Measurements from ENCODE around the gene RSAD1.
A peak's percentile ranks its signal among the peaks of the same experiment; 100 is the strongest.

Gene RSAD1

DNA sequence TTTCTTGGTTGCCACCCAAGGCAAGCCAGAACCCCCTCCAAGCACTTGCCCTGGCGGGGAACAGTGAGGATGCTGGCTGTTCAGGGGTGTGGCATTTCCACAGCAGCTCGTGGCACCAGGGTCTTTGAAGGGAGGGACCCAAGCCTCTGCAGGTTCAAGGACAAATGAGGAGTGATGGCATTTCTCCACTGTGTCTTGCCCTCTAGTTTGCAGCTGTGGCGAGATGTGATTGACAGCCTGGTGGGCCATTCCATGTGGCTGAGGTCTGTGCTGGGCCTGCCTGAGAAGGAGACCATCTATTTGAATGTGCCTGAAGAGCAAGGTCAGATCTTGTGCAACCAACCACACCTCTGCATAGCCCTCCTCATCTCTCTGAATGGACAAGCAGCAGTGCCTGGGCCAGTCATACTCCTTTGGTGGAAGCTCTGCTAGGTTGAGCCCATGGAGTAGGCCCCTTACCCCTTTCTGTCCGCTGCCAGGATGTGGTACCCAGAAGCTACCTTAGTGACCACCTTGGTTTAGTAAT lies 49.4 kb downstream of the RSAD1 start:
- Histone ChIP-seq H3K4me1 (peaks cover 10% of the 10 kb centered on the region), H3K27me3 (peaks cover 6% of the 10 kb centered on the region), H3K36me3 (no peaks in the 10 kb centered on the region), H3K4me3 (ENCODE audit: low read depth, low read length) (no peak overlapping the region), H3K9me3 (no peaks in the 10 kb centered on the region)
- DNase-seq, result no peak
- TF ChIP-seq, protein P1, sequence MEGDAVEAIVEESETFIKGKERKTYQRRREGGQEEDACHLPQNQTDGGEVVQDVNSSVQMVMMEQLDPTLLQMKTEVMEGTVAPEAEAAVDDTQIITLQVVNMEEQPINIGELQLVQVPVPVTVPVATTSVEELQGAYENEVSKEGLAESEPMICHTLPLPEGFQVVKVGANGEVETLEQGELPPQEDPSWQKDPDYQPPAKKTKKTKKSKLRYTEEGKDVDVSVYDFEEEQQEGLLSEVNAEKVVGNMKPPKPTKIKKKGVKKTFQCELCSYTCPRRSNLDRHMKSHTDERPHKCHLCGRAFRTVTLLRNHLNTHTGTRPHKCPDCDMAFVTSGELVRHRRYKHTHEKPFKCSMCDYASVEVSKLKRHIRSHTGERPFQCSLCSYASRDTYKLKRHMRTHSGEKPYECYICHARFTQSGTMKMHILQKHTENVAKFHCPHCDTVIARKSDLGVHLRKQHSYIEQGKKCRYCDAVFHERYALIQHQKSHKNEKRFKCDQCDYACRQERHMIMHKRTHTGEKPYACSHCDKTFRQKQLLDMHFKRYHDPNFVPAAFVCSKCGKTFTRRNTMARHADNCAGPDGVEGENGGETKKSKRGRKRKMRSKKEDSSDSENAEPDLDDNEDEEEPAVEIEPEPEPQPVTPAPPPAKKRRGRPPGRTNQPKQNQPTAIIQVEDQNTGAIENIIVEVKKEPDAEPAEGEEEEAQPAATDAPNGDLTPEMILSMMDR (IDR thresholded peaks at IDR 0.05; ENCODE audit: low read depth, low read length), result no peak

DNA sequence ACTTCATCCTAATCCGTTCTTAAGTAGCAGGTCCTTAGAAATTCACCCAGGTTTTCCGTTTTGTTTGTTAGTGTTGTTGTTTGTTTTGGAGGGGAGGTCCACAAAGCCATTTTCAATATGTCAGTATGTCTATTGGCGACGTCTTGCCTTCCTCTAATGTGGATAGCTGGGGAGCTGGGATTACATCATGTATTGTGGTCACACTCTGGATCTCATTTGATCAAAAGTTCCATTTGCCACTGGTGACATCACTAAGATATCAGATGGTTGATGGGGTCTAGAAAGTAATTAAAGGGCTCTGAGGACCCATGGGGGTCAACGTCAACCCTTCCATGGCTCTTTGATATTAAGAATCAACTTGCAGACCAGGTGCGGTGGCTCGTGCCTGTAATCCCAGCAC lies 51.2 kb downstream of the RSAD1 start:
- Histone ChIP-seq H3K9me3 (no peaks in the 10 kb centered on the region), H3K36me3 (no peaks in the 10 kb centered on the region), H3K4me1 (peaks cover 21% of the 10 kb centered on the region), H3K4me3 (ENCODE audit: low read depth, low read length) (no peak overlapping the region), H3K27me3 (peaks cover 6% of the 10 kb centered on the region)
- no peak for DNase-seq
- TF ChIP-seq, protein P1 (IDR thresholded peaks at IDR 0.05; ENCODE audit: low read depth, low read length), result no peak

DNA sequence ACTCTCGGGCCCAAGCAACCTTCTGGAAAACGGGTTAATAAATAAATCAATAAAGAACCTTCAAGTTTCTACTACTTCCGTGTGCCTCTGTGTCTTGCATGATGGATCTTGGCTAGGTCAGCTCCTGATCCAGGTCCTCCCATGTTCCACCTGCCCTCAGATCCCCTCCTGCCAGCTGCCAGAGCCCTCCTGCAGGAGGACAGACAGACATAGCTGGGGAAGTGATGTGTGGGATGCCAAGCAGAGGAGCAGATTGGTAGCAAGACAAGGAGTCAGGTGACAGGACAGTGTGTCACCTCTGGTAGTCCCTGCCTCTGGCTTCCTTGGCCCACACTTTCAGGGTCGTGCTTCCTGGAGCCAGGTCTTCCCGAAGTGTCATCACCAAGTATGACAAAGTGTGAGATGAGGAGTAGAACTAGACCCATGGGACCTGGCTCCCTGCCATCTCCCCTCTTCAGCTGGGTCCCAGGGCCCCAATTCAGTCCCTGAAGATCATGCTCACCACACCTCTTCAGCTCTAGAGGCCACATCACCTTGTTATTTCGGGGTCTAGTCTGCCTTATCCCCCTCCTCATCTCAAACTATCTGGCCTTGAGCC lies 52.9 kb downstream of the RSAD1 start:
- H3K4me3 ChIP-seq (ENCODE audit: low read depth, low read length), result no peak overlapping the region
- H3K9me3 ChIP-seq, result no peaks in the 10 kb centered on the region
- peaks cover 6% of the 10 kb centered on the region for H3K27me3 ChIP-seq
- TF ChIP-seq, protein P1 (IDR thresholded peaks at IDR 0.05; ENCODE audit: low read depth, low read length), result no peak
- no peaks in the 10 kb centered on the region for H3K36me3 ChIP-seq
- no peak for DNase-seq
- peaks cover 21% of the 10 kb centered on the region for H3K4me1 ChIP-seq

DNA sequence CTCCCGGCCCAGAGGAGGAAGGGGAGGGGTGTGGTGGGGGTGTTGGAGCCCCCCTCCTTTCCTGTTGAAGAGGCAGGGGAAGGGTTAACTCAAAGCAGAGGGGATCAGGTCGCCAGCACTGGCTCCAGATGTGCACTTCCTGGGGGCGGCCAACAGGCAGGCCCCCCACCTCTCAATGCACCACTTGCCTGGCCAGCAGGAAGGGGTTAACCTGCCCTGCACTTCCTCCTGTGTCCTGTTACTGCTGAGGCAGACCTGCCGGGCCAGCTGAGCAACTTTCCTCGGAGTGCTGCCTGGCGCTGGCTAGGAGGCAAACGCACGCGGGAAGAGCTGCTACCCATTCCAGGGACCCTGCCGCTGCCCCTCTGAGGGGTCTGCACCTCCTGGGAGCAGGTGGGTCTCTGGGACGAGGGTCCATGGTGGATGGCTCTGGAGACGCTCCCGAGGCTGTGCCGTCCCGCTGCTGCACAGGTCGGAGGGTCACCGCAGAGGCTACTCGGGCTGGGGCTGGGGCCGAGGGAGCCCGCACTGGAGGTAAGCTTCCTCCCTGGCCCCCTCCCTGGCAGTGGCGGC lies 53.9 kb downstream of the RSAD1 start, which contains the start of gene EPN3:
TSS of gene EPN3 (plus strand) at position 284 of the 573 bp plus-strand sequence. CDS start 3,822 bp downstream, outside the sequence.
- TF ChIP-seq, protein P1 (IDR thresholded peaks at IDR 0.05; ENCODE audit: low read depth, low read length), result no peak
- Histone ChIP-seq H3K27me3 (peaks cover 6% of the 10 kb centered on the region), H3K4me1 (peaks cover 21% of the 10 kb centered on the region), H3K4me3 (ENCODE audit: low read depth, low read length) (peak within 1 kb of the TSS; percentile 28), H3K9me3 (no peaks in the 10 kb centered on the region), H3K36me3 (no peaks in the 10 kb centered on the region)
- DNase-seq, result no peak

DNA sequence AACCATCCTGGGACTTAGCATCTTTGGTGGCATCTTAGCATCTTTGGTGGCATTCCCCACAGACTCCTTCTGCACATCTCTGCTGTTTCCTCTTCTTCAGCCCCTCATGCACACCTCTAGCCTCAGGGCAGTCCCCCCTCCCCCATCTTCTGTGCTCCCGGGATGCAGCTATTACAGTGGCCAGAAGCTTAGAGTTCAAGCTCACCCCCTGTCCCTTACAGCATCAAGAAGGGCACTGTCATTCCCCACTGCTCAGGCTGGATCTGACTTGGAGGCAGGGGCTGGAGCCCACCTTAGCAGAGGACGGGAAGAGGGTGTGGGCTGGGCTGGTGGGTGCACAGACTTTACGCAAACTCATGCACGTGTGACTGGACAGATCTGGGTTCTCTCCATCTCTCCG lies 54.5 kb downstream of the RSAD1 start:
- no peak for DNase-seq
- Histone ChIP-seq H3K4me1 (peaks cover 21% of the 10 kb centered on the region), H3K4me3 (ENCODE audit: low read depth, low read length) (peak overlapping the region; percentile 28), H3K27me3 (peaks cover 6% of the 10 kb centered on the region), H3K36me3 (no peaks in the 10 kb centered on the region), H3K9me3 (no peaks in the 10 kb centered on the region)
- TF ChIP-seq, protein P1 (IDR thresholded peaks at IDR 0.05; ENCODE audit: low read depth, low read length), result no peak

DNA sequence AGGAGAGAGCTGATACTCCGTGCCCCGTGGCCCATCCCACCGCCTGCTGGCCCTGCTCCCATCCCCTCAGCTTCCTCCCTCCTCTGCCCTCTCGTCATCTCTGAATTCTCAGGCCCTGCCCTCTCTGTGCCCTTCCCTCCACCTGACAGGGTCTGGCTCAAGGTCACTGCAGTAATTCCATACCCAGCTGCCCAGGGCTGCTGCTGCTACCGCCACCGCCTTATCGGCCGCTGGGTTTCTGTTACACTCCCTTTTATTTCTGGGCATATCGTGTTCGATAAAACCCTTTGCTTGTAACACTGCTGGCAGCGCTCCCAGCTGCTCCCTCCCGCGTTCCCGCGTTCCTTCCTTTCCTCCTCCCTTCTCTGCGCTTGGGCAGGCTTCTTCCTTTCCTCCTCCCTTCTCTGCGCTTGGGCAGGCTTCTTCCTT lies 55.1 kb downstream of the RSAD1 start:
- peak overlapping the region; percentile 28 for H3K4me3 ChIP-seq (ENCODE audit: low read depth, low read length)
- peaks cover 6% of the 10 kb centered on the region for H3K27me3 ChIP-seq
- H3K36me3 ChIP-seq, result no peaks in the 10 kb centered on the region
- H3K9me3 ChIP-seq, result no peaks in the 10 kb centered on the region
- DNase-seq, result peak; percentile 49
- peaks cover 21% of the 10 kb centered on the region for H3K4me1 ChIP-seq
- TF ChIP-seq, protein P1 (IDR thresholded peaks at IDR 0.05; ENCODE audit: low read depth, low read length), result no peak
